NB4 (cell line): ENCODE data around the gene OLFML2B.

Experiments
- DNase-seq: peaks from one replicate; pipeline ENCODE4 v3.0.0; 2010; ENCODE audit warnings: low read depth
- H3K4me3 ChIP-seq: one replicate; pipeline ENCODE4 v1.5.1; 2011; ENCODE audit warnings: mild to moderate bottlenecking, low read depth, low read length, moderate library complexity
- MYC ChIP-seq: IDR thresholded peaks from 2 replicates; pipeline ENCODE4 v1.6.1; 2011; ENCODE audit warnings: low read depth, low read length
- POLR2A ChIP-seq: IDR thresholded peaks from 2 replicates; pipeline ENCODE4 v1.6.1; 2011; ENCODE audit warnings: mild to moderate bottlenecking; ENCODE audit not compliant: insufficient read length; ENCODE audit errors: extremely low read depth
- TF ChIP-seq, protein P1 (sequence below): IDR thresholded peaks from one replicate; pipeline ENCODE4 v1.5.1; 2012; ENCODE audit warnings: low read depth, low read length
- TF ChIP-seq, protein P2 (sequence below): IDR thresholded peaks from 2 replicates; pipeline ENCODE4 v1.6.1; 2011; ENCODE audit warnings: low read depth, low read length

OLFML2B gene

DNA sequence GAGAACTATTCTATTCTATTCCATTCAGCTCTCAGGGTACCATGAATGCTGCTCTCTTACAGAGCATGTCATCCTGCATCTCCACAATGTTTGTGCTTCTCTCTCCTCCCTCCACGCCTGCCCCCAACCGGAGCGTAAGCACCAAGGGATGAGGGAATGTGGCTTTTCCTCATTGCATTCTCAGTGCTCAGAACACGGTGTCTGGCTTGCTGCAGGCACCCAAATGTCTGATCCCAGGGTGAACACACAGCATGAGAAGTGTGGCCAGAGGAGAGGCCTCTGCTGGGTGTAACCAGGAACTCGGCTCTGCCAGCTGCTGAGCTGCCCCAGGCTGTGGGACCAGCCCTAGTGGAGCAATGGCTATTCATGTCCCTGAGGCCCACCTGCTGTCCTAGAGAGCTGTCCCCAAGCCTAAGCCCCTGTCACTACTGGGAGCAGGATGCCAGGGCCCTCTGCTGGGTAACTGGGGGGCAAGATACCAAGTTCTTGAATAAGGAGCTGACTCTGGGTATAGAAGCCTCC lies 38.3 kb downstream of the OLFML2B start:
- no peak overlapping the region for H3K4me3 ChIP-seq
- no peak for DNase-seq
- TF ChIP-seq, protein P1, sequence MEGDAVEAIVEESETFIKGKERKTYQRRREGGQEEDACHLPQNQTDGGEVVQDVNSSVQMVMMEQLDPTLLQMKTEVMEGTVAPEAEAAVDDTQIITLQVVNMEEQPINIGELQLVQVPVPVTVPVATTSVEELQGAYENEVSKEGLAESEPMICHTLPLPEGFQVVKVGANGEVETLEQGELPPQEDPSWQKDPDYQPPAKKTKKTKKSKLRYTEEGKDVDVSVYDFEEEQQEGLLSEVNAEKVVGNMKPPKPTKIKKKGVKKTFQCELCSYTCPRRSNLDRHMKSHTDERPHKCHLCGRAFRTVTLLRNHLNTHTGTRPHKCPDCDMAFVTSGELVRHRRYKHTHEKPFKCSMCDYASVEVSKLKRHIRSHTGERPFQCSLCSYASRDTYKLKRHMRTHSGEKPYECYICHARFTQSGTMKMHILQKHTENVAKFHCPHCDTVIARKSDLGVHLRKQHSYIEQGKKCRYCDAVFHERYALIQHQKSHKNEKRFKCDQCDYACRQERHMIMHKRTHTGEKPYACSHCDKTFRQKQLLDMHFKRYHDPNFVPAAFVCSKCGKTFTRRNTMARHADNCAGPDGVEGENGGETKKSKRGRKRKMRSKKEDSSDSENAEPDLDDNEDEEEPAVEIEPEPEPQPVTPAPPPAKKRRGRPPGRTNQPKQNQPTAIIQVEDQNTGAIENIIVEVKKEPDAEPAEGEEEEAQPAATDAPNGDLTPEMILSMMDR, result no peak
- TF ChIP-seq MYC, result no peak

DNA sequence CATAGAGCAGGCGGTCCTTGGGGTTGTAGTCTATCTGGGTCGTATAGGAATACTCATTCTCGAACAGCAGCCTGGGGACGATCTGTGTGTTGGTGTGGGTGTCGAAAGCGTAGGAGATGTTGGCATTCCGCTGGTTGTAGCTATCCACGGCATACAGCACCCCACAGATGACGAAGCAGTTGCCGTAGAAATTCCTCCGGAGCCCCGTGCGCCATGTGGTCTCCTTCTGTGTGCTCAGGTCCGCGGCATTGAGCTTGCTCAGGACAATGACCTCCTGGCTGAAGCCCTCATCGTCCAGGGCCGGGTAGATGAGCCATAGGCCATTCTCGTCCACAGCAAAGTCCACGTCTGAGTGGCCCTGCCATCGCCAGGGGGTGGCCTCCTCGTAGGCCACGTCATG lies 39.9 kb downstream of the OLFML2B start:
- TF ChIP-seq POLR2A (no peak), MYC (no peak)
- TF ChIP-seq, protein P1, result no peak
- TF ChIP-seq, protein P2, sequence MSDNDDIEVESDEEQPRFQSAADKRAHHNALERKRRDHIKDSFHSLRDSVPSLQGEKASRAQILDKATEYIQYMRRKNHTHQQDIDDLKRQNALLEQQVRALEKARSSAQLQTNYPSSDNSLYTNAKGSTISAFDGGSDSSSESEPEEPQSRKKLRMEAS, result no peak
- no peak overlapping the region for H3K4me3 ChIP-seq

DNA sequence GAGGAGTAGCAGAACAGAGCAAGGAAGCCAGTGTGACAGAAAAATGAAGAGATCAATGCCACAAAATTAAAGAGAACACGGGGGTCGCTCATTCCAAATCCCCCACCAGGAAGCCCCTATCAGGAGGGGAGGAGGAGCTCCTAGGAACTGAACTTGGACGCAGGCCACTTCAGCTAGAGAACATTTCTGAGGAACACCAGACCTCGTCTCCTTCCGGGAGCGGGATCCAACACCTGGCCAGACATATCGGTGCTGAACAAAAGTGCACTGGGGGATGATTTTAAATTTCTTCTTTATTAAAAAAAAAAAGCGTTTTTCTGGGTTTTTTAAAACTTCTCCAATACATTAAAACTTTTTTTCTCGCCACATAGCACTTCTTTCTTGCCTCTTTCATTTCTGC lies 40.8 kb downstream of the OLFML2B start:
- DNase-seq, result no peak
- TF ChIP-seq MYC, result no peak
- TF ChIP-seq, protein P2, result no peak
- TF ChIP-seq, protein P1, result no peak
- no peak for TF ChIP-seq POLR2A
- no peak overlapping the region for H3K4me3 ChIP-seq

More for the DNA sequence above, 39.9 kb downstream of the OLFML2B start:
- DNase-seq, result no peak

DNA sequence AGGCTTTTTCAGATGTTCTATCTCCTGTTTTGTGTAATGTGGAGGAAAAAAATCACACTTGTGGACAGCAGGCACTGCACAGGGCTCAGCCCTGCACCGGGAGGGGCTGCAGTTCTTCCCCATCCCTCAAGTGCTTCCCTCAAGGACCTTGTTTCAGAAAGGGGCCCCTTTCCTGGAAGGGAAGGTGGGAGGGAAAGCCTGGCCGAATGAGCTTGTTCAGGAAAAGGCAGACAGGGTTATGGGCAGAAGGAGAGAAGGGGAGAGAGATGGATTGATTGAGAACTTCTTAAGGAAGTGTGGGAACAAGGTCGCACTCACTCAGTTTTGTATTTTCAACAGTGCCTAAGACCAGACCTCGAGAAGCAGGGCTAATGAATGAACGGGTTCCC lies 41.2 kb downstream of the OLFML2B start:
- TF ChIP-seq MYC, result no peak
- TF ChIP-seq, protein P2, result no peak
- TF ChIP-seq, protein P1, result no peak
- TF ChIP-seq POLR2A, result no peak
- H3K4me3 ChIP-seq, result no peak overlapping the region
- DNase-seq, result no peak

DNA sequence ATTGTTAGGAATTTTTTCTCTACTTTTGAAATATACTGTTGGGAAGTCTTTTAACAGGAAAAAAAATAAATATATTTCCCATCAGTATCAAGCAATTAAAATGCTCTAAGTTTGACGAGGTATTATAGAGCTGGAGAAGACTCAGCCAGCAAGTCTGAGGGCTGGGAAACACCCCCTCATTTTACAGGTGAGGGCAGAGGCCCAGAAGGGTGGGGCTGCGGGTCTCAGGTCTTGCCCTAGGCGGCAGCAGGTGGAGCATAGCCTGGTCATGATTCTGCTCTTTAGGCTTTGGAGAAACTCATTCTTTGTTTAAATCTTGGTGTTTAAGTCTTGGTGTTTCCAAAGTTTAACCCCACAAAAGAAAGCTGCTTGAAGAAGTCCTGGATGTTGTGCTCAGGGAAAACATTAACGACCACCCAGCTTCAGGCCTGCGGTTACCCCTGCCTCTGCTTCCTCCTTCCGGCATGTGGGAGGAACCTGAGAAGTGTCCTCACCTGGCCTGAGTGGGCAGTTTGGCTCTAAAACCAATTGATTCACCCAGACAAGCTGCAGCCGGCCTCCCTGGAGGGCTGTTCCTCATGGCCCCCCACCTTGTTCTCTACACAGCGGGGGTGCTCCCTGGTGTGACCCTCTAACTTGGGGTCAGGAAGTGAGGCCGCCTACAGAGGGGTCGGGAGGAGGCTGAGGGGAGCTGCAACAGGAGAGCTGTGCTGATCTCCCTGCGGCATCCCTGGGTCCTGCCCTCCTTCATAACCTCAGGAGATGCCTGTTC lies 41.7 kb downstream of the OLFML2B start:
- H3K4me3 ChIP-seq, result no peak overlapping the region
- TF ChIP-seq, protein P1, result no peak
- no peak for TF ChIP-seq POLR2A
- TF ChIP-seq MYC, result no peak
- TF ChIP-seq, protein P2, result no peak
- peak; percentile 13 for DNase-seq
